Measurements from ENCODE around the gene GNB1L.

The GNB1L gene

DNA sequence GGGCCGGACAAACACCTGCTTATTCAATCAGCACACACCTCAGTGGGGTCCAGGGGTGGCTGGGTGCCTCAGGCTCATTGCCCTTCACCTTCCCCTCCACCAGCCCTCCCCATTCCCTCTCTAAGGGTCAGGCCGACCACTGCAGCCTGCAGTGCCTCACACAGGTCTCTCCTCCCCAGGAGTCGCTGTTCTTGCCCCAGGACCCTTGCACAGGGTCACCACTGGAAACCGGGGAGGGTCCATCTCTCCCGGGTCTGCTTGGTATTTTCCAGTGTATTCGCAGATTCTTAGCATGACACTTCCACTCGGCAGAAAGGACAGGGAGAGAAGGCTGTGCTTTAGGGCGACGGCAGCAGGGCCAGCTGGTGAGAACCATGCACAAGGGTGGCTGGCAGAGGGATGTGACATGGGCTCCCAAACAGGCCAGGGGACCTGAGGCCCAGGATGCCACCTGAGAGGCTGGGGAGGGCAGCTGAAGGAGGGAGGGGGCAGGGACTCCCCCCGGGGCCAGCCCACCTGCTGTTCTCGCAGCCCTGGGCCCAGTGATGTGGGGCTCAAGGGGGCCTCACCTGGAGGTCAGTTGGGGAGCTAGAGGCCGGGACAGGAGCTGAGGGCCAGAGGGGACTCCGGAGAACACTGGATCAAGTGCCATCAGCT, 110.2 kb downstream of the GNB1L start:
- no peak overlapping the region for H3K27ac ChIP-seq (replicated peaks)

DNA sequence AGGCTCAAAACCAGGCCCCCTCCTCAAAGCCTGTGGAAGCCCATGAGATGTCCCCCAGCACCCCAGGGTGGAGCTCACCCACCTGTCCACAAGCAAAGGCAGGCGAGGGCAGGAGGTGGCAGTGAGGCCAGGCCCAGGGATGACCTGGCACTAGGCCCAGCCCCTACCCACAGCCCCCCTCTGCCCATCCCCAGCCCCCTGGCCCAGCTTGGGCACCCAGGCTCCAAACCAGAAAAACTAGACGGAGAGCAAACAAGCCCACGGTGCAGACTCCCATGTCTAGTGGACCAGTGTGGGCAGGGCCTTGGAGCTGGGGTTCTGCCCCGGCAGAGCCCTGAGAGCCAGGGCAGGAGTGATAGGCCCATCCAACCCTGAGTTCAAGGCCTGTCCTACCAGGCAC, 111.0 kb downstream of the GNB1L start:
- H3K4me3 ChIP-seq (replicated peaks; ENCODE audit: insufficient read depth, low read length), result no peak overlapping the region
- no peak overlapping the region for H3K27ac ChIP-seq (replicated peaks)
- DNase-seq (ENCODE audit: low read depth in 1 of 2, low spot score in 1 of 2), result no peak
- no peaks in the 10 kb centered on the region for H3K27me3 ChIP-seq (ENCODE audit: insufficient read depth, poor library complexity, severe bottlenecking)
- TF ChIP-seq POLR2AphosphoS5 (IDR thresholded peaks at IDR 0.05; ENCODE audit: low read depth) (no peak), SPI1 (IDR thresholded peaks at IDR 0.05; ENCODE audit: borderline replicate concordance, low read depth) (no peak), GABPA (IDR thresholded peaks at IDR 0.05; ENCODE audit: low read depth) (no peak)
- TF ChIP-seq, protein P1, sequence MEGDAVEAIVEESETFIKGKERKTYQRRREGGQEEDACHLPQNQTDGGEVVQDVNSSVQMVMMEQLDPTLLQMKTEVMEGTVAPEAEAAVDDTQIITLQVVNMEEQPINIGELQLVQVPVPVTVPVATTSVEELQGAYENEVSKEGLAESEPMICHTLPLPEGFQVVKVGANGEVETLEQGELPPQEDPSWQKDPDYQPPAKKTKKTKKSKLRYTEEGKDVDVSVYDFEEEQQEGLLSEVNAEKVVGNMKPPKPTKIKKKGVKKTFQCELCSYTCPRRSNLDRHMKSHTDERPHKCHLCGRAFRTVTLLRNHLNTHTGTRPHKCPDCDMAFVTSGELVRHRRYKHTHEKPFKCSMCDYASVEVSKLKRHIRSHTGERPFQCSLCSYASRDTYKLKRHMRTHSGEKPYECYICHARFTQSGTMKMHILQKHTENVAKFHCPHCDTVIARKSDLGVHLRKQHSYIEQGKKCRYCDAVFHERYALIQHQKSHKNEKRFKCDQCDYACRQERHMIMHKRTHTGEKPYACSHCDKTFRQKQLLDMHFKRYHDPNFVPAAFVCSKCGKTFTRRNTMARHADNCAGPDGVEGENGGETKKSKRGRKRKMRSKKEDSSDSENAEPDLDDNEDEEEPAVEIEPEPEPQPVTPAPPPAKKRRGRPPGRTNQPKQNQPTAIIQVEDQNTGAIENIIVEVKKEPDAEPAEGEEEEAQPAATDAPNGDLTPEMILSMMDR (IDR thresholded peaks at IDR 0.05; ENCODE audit: insufficient read depth, low read length), result no peak
- TF ChIP-seq, protein P2, sequence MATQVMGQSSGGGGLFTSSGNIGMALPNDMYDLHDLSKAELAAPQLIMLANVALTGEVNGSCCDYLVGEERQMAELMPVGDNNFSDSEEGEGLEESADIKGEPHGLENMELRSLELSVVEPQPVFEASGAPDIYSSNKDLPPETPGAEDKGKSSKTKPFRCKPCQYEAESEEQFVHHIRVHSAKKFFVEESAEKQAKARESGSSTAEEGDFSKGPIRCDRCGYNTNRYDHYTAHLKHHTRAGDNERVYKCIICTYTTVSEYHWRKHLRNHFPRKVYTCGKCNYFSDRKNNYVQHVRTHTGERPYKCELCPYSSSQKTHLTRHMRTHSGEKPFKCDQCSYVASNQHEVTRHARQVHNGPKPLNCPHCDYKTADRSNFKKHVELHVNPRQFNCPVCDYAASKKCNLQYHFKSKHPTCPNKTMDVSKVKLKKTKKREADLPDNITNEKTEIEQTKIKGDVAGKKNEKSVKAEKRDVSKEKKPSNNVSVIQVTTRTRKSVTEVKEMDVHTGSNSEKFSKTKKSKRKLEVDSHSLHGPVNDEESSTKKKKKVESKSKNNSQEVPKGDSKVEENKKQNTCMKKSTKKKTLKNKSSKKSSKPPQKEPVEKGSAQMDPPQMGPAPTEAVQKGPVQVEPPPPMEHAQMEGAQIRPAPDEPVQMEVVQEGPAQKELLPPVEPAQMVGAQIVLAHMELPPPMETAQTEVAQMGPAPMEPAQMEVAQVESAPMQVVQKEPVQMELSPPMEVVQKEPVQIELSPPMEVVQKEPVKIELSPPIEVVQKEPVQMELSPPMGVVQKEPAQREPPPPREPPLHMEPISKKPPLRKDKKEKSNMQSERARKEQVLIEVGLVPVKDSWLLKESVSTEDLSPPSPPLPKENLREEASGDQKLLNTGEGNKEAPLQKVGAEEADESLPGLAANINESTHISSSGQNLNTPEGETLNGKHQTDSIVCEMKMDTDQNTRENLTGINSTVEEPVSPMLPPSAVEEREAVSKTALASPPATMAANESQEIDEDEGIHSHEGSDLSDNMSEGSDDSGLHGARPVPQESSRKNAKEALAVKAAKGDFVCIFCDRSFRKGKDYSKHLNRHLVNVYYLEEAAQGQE (IDR thresholded peaks at IDR 0.05; ENCODE audit: insufficient replicate concordance, low read depth), result no peak

More for the DNA sequence above, 110.2 kb downstream of the GNB1L start:
- no peak for DNase-seq (ENCODE audit: low read depth in 1 of 2, low spot score in 1 of 2)
- no peak overlapping the region for H3K4me3 ChIP-seq (replicated peaks; ENCODE audit: insufficient read depth, low read length)
- TF ChIP-seq POLR2AphosphoS5 (IDR thresholded peaks at IDR 0.05; ENCODE audit: low read depth) (no peak), SPI1 (IDR thresholded peaks at IDR 0.05; ENCODE audit: borderline replicate concordance, low read depth) (no peak), GABPA (IDR thresholded peaks at IDR 0.05; ENCODE audit: low read depth) (no peak)
- TF ChIP-seq, protein P2 (IDR thresholded peaks at IDR 0.05; ENCODE audit: insufficient replicate concordance, low read depth), result no peak
- TF ChIP-seq, protein P1 (IDR thresholded peaks at IDR 0.05; ENCODE audit: insufficient read depth, low read length), result no peak
- H3K27me3 ChIP-seq (ENCODE audit: insufficient read depth, poor library complexity, severe bottlenecking), result no peaks in the 10 kb centered on the region

DNA sequence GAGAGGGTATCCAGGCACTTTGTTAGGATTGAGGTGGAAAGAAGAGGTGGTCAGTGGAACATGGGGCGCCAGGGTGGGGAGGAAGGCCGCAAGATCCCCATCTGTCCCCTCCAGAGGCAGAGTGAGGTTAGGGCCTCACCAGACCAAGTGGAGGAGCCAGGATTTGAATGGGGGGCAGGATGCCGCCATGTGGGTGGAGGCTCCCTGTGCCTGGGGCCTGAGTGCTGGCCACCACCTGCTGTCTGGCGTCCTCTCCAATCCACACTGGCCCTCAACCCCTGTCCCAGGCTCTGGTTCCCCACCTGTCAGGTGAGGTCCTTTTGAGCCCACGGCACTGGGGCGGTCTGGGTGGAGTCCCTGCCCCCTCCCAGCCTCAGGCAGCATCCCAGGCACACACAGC, 111.6 kb downstream of the GNB1L start:
- no peak for DNase-seq (ENCODE audit: low read depth in 1 of 2, low spot score in 1 of 2)
- Histone ChIP-seq H3K4me3 (replicated peaks; ENCODE audit: insufficient read depth, low read length) (no peak overlapping the region), H3K27ac (replicated peaks) (no peak overlapping the region), H3K27me3 (ENCODE audit: insufficient read depth, poor library complexity, severe bottlenecking) (no peaks in the 10 kb centered on the region)
- no peak for TF ChIP-seq POLR2AphosphoS5 (IDR thresholded peaks at IDR 0.05; ENCODE audit: low read depth)

DNA sequence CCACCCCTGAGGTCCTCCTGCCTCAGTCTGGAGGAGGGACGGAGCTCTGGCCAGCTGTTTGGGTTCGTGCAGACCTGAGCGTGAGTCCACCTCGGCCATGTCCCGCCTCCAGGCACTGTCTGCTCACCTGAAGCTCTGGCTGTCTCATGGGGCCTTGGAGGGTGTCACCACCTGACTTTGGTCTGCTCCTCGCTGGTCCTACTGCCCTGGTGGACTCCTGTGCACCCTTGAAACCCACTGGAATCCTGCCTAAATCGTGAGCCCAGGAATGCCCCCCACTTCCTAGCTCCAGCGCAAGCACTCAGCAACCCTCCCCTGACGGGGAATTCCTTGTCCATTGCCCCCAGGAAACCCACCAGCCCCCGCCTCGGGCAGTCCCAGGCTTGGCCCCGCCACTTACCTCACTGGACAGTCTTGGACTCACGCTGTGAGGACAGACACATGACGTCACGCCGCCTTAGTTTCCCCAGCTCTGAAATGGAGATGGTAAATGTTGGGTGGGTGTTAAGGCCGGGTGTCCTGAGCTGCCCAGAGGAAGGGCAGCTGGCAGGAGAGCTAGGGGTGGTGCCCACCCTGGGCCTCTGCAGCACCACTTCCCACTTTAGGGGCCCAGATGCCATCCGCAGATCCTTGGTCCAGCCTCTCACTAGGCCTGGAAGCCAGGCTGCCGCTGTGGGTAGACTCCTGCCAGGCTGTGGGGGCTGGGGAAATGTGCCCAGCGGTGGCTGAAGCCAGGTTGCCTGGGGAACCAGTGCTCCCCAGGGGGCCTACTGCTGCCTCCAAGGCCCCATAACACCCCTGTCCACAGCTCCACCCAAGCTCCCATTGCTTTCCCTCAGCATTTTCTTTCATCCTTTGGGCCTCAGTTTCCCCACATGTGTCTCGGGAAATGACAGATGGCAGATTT, 112.3 kb downstream of the GNB1L start:
- H3K27me3 ChIP-seq (ENCODE audit: insufficient read depth, poor library complexity, severe bottlenecking), result no peaks in the 10 kb centered on the region
- H3K27ac ChIP-seq (replicated peaks), result no peak overlapping the region
- H3K4me3 ChIP-seq (replicated peaks; ENCODE audit: insufficient read depth, low read length), result no peak overlapping the region
- TF ChIP-seq, protein P2 (IDR thresholded peaks at IDR 0.05; ENCODE audit: insufficient replicate concordance, low read depth), result no peak
- TF ChIP-seq SPI1 (IDR thresholded peaks at IDR 0.05; ENCODE audit: borderline replicate concordance, low read depth) (no peak), GABPA (IDR thresholded peaks at IDR 0.05; ENCODE audit: low read depth) (no peak), POLR2AphosphoS5 (IDR thresholded peaks at IDR 0.05; ENCODE audit: low read depth) (no peak)
- TF ChIP-seq, protein P1 (IDR thresholded peaks at IDR 0.05; ENCODE audit: insufficient read depth, low read length), result no peak
- DNase-seq (ENCODE audit: low read depth in 1 of 2, low spot score in 1 of 2), result no peak
